ENCODE results near the gene LRP1-AS. TPM values are rescaled to one million over a fixed set of nuclear protein-coding genes. Genes with fewer than 3 reads are reported as not detected.

Gene LRP1-AS
- total RNA-seq, 1 donor from 2014 or later: not detected

DNA sequence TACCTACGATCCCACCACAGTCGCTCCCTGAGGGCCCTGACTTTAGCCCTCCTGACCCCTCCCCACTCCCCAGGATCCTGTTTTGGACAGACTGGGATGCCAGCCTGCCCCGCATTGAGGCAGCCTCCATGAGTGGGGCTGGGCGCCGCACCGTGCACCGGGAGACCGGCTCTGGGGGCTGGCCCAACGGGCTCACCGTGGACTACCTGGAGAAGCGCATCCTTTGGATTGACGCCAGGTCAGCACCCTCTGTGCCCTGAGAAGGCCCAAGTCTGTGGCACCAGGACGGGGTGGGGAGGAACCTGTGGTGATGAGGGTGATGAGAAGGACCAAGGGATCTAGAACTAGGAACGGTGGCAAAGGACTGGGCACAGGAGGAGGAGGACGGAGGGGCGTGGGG, 29.9 kb upstream of the LRP1-AS start:
- Histone ChIP-seq H3K27ac (ENCODE audit: low read depth, low read length) (no peak overlapping the region), H3K4me3 (ENCODE audit: insufficient read depth, low read depth, low read length) (no peak overlapping the region), H3K36me3 (ENCODE audit: insufficient read depth, low read length) (peaks cover 30% of the 10 kb centered on the region), H3K9ac (ENCODE audit: low read length) (no peak overlapping the region), H2AFZ (ENCODE audit: low read depth, low read length) (no peak overlapping the region), H3K9me3 (ENCODE audit: insufficient read depth, low read depth, low read length) (no peaks in the 10 kb centered on the region), H3K4me2 (ENCODE audit: low read length) (no peak overlapping the region), H3K27me3 (ENCODE audit: insufficient read depth, low read length) (no peaks in the 10 kb centered on the region), H3K79me2 (ENCODE audit: insufficient read depth, low read length) (no peaks in the 10 kb centered on the region), H4K20me1 (ENCODE audit: insufficient read depth, low read length) (peaks cover 78% of the 10 kb centered on the region), H3K4me1 (ENCODE audit: insufficient read depth, low read length) (no peaks in the 10 kb centered on the region)
- no peak overlapping the region for H3K27ac Mint-ChIP-seq (ENCODE audit: unreplicated experiment)
- no peak for TF ChIP-seq EZH2 (IDR thresholded peaks at IDR 0.05; ENCODE audit: insufficient read depth, low read length)
- no peak for TF ChIP-seq CTCF (IDR thresholded peaks at IDR 0.05; ENCODE audit: insufficient read depth, low read depth, low read length)
- peaks cover 42% of the 10 kb centered on the region for H3K36me3 Mint-ChIP-seq (ENCODE audit: low read depth, unreplicated experiment)
- FAIRE-seq (no peak), DNase-seq (ENCODE audit: low read depth) (no peak)
- H3K4me3 Mint-ChIP-seq (ENCODE audit: unreplicated experiment): no peak overlapping the region
- H3K4me1 Mint-ChIP-seq (ENCODE audit: low read depth, unreplicated experiment): peaks cover 5% of the 10 kb centered on the region
- H3K9me3 Mint-ChIP-seq (ENCODE audit: unreplicated experiment): no peaks in the 10 kb centered on the region
- H3K27me3 Mint-ChIP-seq (ENCODE audit: low read depth, unreplicated experiment): no peaks in the 10 kb centered on the region

DNA sequence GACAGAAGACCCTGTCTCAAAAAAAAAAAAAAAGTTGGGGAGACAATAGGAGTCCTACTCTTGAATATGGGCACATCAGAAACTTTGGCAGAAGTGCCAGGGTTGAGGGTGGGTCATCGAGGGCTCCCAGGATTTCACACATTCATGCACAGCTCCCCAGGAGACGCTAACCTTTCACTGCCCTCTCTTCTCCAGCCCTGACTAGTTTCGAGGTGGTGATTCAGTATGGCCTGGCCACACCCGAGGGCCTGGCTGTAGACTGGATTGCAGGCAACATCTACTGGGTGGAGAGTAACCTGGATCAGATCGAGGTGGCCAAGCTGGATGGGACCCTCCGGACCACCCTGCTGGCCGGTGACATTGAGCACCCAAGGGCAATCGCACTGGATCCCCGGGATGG, 29.4 kb upstream of the LRP1-AS start:
- no peak overlapping the region for H3K27ac ChIP-seq (ENCODE audit: low read depth, low read length)
- no peak overlapping the region for H3K4me2 ChIP-seq (ENCODE audit: low read length)
- DNase-seq (ENCODE audit: low read depth) (no peak), FAIRE-seq (no peak)
- Mint-ChIP-seq H3K9me3 (ENCODE audit: unreplicated experiment) (no peaks in the 10 kb centered on the region), H3K36me3 (ENCODE audit: low read depth, unreplicated experiment) (peaks cover 41% of the 10 kb centered on the region), H3K4me1 (ENCODE audit: low read depth, unreplicated experiment) (peaks cover 6% of the 10 kb centered on the region), H3K27me3 (ENCODE audit: low read depth, unreplicated experiment) (no peaks in the 10 kb centered on the region), H3K4me3 (ENCODE audit: unreplicated experiment) (no peak overlapping the region), H3K27ac (ENCODE audit: unreplicated experiment) (no peak overlapping the region)
- H2AFZ ChIP-seq (ENCODE audit: low read depth, low read length): no peak overlapping the region
- H3K4me3 ChIP-seq (ENCODE audit: insufficient read depth, low read depth, low read length): no peak overlapping the region
- TF ChIP-seq CTCF (IDR thresholded peaks at IDR 0.05; ENCODE audit: insufficient read depth, low read depth, low read length): no peak
- no peak for TF ChIP-seq EZH2 (IDR thresholded peaks at IDR 0.05; ENCODE audit: insufficient read depth, low read length)
- no peaks in the 10 kb centered on the region for H3K9me3 ChIP-seq (ENCODE audit: insufficient read depth, low read depth, low read length)
- H3K36me3 ChIP-seq (ENCODE audit: insufficient read depth, low read length): peaks cover 30% of the 10 kb centered on the region
- H3K27me3 ChIP-seq (ENCODE audit: insufficient read depth, low read length): no peaks in the 10 kb centered on the region
- no peaks in the 10 kb centered on the region for H3K4me1 ChIP-seq (ENCODE audit: insufficient read depth, low read length)
- H4K20me1 ChIP-seq (ENCODE audit: insufficient read depth, low read length): peaks cover 76% of the 10 kb centered on the region
- no peak overlapping the region for H3K9ac ChIP-seq (ENCODE audit: low read length)
- H3K79me2 ChIP-seq (ENCODE audit: insufficient read depth, low read length): no peaks in the 10 kb centered on the region

DNA sequence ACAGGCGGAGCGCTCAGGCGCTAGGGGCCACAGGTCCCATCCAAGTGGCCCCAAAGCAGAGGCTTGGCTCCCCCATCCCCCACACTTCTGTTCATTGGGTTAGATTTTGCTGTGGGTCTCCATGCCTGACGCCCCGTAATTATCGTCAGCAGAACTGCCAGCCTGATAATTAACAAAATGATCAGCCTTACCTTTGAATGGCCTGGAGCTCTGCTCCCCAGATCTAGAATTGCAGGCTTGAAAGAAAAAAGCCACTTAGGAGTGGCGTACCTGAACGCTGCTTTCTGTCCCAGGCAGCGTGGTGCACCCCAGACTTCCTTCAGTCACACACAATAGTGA, 28.7 kb upstream of the LRP1-AS start:
- Mint-ChIP-seq H3K36me3 (ENCODE audit: low read depth, unreplicated experiment) (peaks cover 39% of the 10 kb centered on the region), H3K9me3 (ENCODE audit: unreplicated experiment) (no peaks in the 10 kb centered on the region), H3K27me3 (ENCODE audit: low read depth, unreplicated experiment) (no peaks in the 10 kb centered on the region), H3K27ac (ENCODE audit: unreplicated experiment) (no peak overlapping the region), H3K4me3 (ENCODE audit: unreplicated experiment) (peak overlapping the region; percentile 40), H3K4me1 (ENCODE audit: low read depth, unreplicated experiment) (peaks cover 12% of the 10 kb centered on the region)
- H3K27ac ChIP-seq (ENCODE audit: low read depth, low read length): no peak overlapping the region
- no peaks in the 10 kb centered on the region for H3K79me2 ChIP-seq (ENCODE audit: insufficient read depth, low read length)
- H3K27me3 ChIP-seq (ENCODE audit: insufficient read depth, low read length): no peaks in the 10 kb centered on the region
- no peak overlapping the region for H3K4me2 ChIP-seq (ENCODE audit: low read length)
- H3K9ac ChIP-seq (ENCODE audit: low read length): no peak overlapping the region
- H4K20me1 ChIP-seq (ENCODE audit: insufficient read depth, low read length): peaks cover 76% of the 10 kb centered on the region
- H3K4me3 ChIP-seq (ENCODE audit: insufficient read depth, low read depth, low read length): no peak overlapping the region
- no peaks in the 10 kb centered on the region for H3K9me3 ChIP-seq (ENCODE audit: insufficient read depth, low read depth, low read length)
- no peak for DNase-seq (ENCODE audit: low read depth)
- no peak overlapping the region for H2AFZ ChIP-seq (ENCODE audit: low read depth, low read length)
- H3K36me3 ChIP-seq (ENCODE audit: insufficient read depth, low read length): peaks cover 30% of the 10 kb centered on the region
- peaks cover 2% of the 10 kb centered on the region for H3K4me1 ChIP-seq (ENCODE audit: insufficient read depth, low read length)
- no peak for FAIRE-seq
- TF ChIP-seq CTCF (IDR thresholded peaks at IDR 0.05; ENCODE audit: insufficient read depth, low read depth, low read length): no peak
